B cell (primary cell): Measurements from ENCODE around the gene OVOL3. TPM values are rescaled to one million over a fixed set of nuclear protein-coding genes. Genes with fewer than 3 reads are reported as not detected.

ENCODE experiments used
- ATAC-seq: fragments of 200-7000 bp; cut with Tn5 transposase; one replicate; pipeline ENCODE4 v1.10.0; 2021; ENCODE audit warnings: low read depth, mild to moderate bottlenecking, moderate number of reproducible peaks, moderate library complexity
- CTCF ChIA-PET: fragments of 350-600 bp; sonication (Branson Sonifier 250); formaldehyde crosslinking; loops from one replicate; lab custom pipeline; 2021; ENCODE audit warnings: antibody characterized with exemption, inconsistent platforms; lab: Charles Lee
- POLR2A ChIA-PET: fragments of 350-600 bp; sonication (Branson Sonifier 250); formaldehyde crosslinking; loops from one replicate; lab custom pipeline; 2021; ENCODE audit warnings: antibody characterized with exemption; lab: Charles Lee
- DNase-seq: peaks from one replicate; pipeline ENCODE4 v3.0.0; 2013
- H2AFZ ChIP-seq: 2 replicates; pipeline ENCODE4 v1.6.1; 2012; ENCODE audit warnings: mild to moderate bottlenecking, low read depth, low read length; ENCODE audit not compliant: insufficient read depth, poor library complexity, severe bottlenecking
- H3K27ac ChIP-seq, 2 donors: 1 replicate in 1 of 2; 2 replicates in 1 of 2; pipeline ENCODE4 v1.5.1; 2012 to 2013; ENCODE audit warnings: low read length in 2 of 2, mild to moderate bottlenecking in 2 of 2, moderate library complexity in 1 of 2
- H3K27me3 ChIP-seq, 4 experiments: fragments of 200-600 bp in 1 of 4; sonication (generic) in 1 of 4; replicated peaks in 1 of 4; 1 replicate in 2 of 4; 2 replicates in 2 of 4; pipeline versions ENCODE4 v1.6.1 to v1.7.0; 2013 to 2016; ENCODE audit warnings: low read length in 3 of 4, mild to moderate bottlenecking in 2 of 4, mixed read lengths in 1 of 4, moderate library complexity in 1 of 4; ENCODE audit not compliant: insufficient read depth in 4 of 4, control insufficient read depth in 3 of 4; ENCODE audit errors: control extremely low read depth in 1 of 4
- H3K36me3 ChIP-seq, 2 experiments: replicated peaks in 1 of 2; 1 replicate in 1 of 2; 2 replicates in 1 of 2; pipeline versions ENCODE4 v1.6.1 to v1.7.1; 2013; ENCODE audit warnings: low read length in 1 of 2; ENCODE audit not compliant: insufficient read depth in 2 of 2, control insufficient read depth in 1 of 2; ENCODE audit errors: control extremely low read depth in 1 of 2, extremely low read depth in 1 of 2
- H3K4me1 ChIP-seq, 2 donors: fragments of 200-600 bp in 1 of 2; sonication (generic) in 1 of 2; 1 replicate in 1 of 2; 2 replicates in 1 of 2; pipeline versions ENCODE4 v1.5.1 to v1.6.1; 2013 to 2017; ENCODE audit warnings: low read length in 2 of 2; ENCODE audit not compliant: control insufficient read depth in 2 of 2, insufficient read depth in 2 of 2
- H3K4me2 ChIP-seq: replicated peaks from 2 replicates; pipeline ENCODE3; 2012; ENCODE audit warnings: mild to moderate bottlenecking, low read depth, low read length; ENCODE audit not compliant: poor library complexity, severe bottlenecking
- H3K4me3 ChIP-seq, 5 experiments: fragments of 200-600 bp in 1 of 5; sonication (generic) in 1 of 5; 1 replicate in 3 of 5; 2 replicates in 2 of 5; pipeline versions ENCODE4 v1.5.1 to v1.7.0; 2011 to 2016; ENCODE audit warnings: low read length in 4 of 5, mild to moderate bottlenecking in 4 of 5, low read depth in 2 of 5, control low read depth in 1 of 5, moderate library complexity in 1 of 5; ENCODE audit not compliant: insufficient read depth in 1 of 5; ENCODE audit errors: control extremely low read depth in 1 of 5, extremely low read depth in 1 of 5
- H3K79me2 ChIP-seq: fragments of 200-600 bp; sonication (generic); one replicate; pipeline ENCODE4 v1.6.0; 2016; ENCODE audit warnings: low read length; ENCODE audit not compliant: control insufficient read depth, insufficient read depth
- H3K9ac ChIP-seq: fragments of 200-600 bp; sonication (generic); 2 replicates; pipeline ENCODE4 v1.6.1; 2017; ENCODE audit warnings: mild to moderate bottlenecking, low read length, moderate library complexity
- H3K9me3 ChIP-seq, 3 donors: one replicate each; pipeline versions ENCODE4 v1.6.1 to v1.7.1; 2013; ENCODE audit warnings: low read length in 2 of 3; ENCODE audit not compliant: control insufficient read depth in 2 of 3, insufficient read depth in 1 of 3; ENCODE audit errors: control extremely low read depth in 1 of 3
- H4K20me1 ChIP-seq: 2 replicates; pipeline ENCODE4 v1.6.0; 2012; ENCODE audit warnings: mild to moderate bottlenecking, low read length; ENCODE audit not compliant: insufficient read depth, control insufficient read depth, poor library complexity, severe bottlenecking
- H3K27ac Mint-ChIP-seq: one replicate; pipeline ENCODE4 v1.8.0; 2021; ENCODE audit warnings: mixed read lengths
- H3K27me3 Mint-ChIP-seq: one replicate; pipeline ENCODE4 v1.8.0; 2021; ENCODE audit warnings: mixed read lengths
- H3K4me1 Mint-ChIP-seq: one replicate; pipeline ENCODE4 v1.8.0; 2021; ENCODE audit warnings: mixed read lengths
- H3K4me3 Mint-ChIP-seq: one replicate; pipeline ENCODE4 v1.8.0; 2021; ENCODE audit warnings: mixed read lengths
- H3K9me3 Mint-ChIP-seq: one replicate; pipeline ENCODE4 v1.8.0; 2022; ENCODE audit warnings: mixed read lengths; ENCODE audit not compliant: insufficient read depth
- EZH2 ChIP-seq: IDR thresholded peaks from 2 replicates; pipeline ENCODE4 v1.6.1; 2012; ENCODE audit warnings: borderline replicate concordance, low read depth, mild to moderate bottlenecking, moderate library complexity, low read length; ENCODE audit not compliant: insufficient read depth, poor library complexity, severe bottlenecking
- WGBS: methylation state at CpG from one replicate; pipeline ENCODE4 v1.1.5; 2013; ENCODE audit warnings: missing lambda C conversion rate; ENCODE audit not compliant: insufficient coverage; 5-methylcytosine and 5-hydroxymethylcytosine counted together
- intact Hi-C: fragments of 100-400 bp; cut with micrococcal nuclease; formaldehyde crosslinking; loops from one replicate; pipeline ENCODE4 v1.10.0; 2022
- polyA plus RNA-seq: library from polyadenylated mRNA; depleted of rRNA; stranded (reverse); fragments of >200 nt; gene quantifications from 2 replicates; pipeline ENCODE4 v1.2.3, GENCODE V29; 2012
- total RNA-seq, 2 donors: library from RNA; stranded (reverse); fragments of 120-200 nt in 1 of 2; gene quantifications; 1 replicate in 1 of 2; 2 replicates in 1 of 2; pipeline versions ENCODE4 v1.2.3 to v1.2.4, GENCODE V29; 2013 to 2022
- TF ChIP-seq, protein P1 (sequence below): fragments of 200-600 bp; IDR thresholded peaks from one replicate; pipeline ENCODE4 v1.8.0; 2022; ENCODE audit warnings: antibody characterized with exemption, mild to moderate bottlenecking

OVOL3 gene
- total and polyA plus RNA-seq, 2 donors (not counting 1 experiment from before 2014, with no cell fraction given) = not detected

DNA sequence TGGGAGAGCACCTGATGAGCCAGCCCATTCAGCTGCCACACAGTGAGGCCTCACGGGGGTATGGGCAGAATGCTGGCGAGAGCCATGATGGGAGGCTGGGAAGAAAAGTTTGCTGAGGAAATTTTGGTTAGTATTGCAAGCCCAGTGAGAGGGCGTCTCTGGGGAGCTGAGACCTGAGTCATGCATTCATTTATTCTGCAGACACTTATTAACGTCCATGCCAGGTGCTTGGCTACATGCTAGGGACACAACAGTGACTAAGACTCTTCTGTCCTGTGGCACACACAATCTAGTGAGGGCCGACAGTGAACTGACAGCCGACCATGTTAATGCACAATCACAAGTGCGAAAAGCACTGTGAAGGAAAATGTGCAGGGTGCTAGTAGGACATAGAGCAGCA lies 29.0 kb upstream of the OVOL3 start:
- ATAC-seq = no peak
- peaks cover 0 to 6% of the 10 kb centered on the region in 2 experiments for H3K36me3 ChIP-seq

DNA sequence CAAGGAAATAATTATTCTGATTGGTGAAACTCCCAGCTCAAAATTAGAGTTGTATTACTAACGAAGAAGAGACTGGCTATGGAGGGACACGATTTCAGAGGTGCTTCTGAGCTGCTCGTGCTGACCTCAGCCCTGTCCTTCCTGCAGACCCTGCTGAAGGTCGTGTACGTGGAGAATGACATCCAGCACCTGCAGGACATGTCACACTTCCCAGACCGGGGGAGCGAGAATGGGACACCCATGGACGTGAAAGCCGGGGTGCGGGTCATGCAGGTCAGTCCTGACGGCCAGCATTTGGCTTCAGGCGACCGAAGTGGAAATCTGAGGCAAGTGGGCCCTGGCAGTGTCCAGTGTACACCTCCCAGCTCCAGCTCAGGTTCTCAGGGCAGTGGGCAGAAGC lies 28.0 kb upstream of the OVOL3 start:
- Histone ChIP-seq H3K79me2 (no peaks in the 10 kb centered on the region), H3K4me3 (no peak overlapping the region), H3K9ac (no peak overlapping the region), H3K4me2 (no peak overlapping the region), H4K20me1 (no peaks in the 10 kb centered on the region), H2AFZ (no peak overlapping the region), H3K27ac (no peak overlapping the region), H3K27me3 (no peaks in the 10 kb centered on the region), H3K36me3 (peaks cover 0 to 6% of the 10 kb centered on the region in 2 experiments), H3K9me3 (no peaks in the 10 kb centered on the region), H3K4me1 (no peaks in the 10 kb centered on the region)
- ATAC-seq = no peak
- CTCF ChIA-PET = no interaction called here
- H3K9me3 Mint-ChIP-seq = no peaks in the 10 kb centered on the region
- no peaks in the 10 kb centered on the region for H3K4me1 Mint-ChIP-seq
- POLR2A ChIA-PET = no interaction called here
- H3K4me3 Mint-ChIP-seq = no peak overlapping the region
- TF ChIP-seq EZH2 = no peak
- no peak for DNase-seq
- intact Hi-C loops = no loop called here
- WGBS = 99% methylated on average over 13 of the region's 13 CpGs
- H3K27ac Mint-ChIP-seq = no peak overlapping the region
- no peaks in the 10 kb centered on the region for H3K27me3 Mint-ChIP-seq

More for the DNA sequence above, 29.0 kb upstream of the OVOL3 start:
- H3K9me3 ChIP-seq = no peaks in the 10 kb centered on the region
- Mint-ChIP-seq H3K27ac (no peak overlapping the region), H3K27me3 (no peaks in the 10 kb centered on the region), H3K9me3 (no peaks in the 10 kb centered on the region), H3K4me3 (no peak overlapping the region), H3K4me1 (no peaks in the 10 kb centered on the region)
- no peak overlapping the region for H3K27ac ChIP-seq
- H3K4me3 ChIP-seq = no peak overlapping the region
- H4K20me1 ChIP-seq = no peaks in the 10 kb centered on the region
- TF ChIP-seq EZH2 = no peak
- TF ChIP-seq, protein P1, sequence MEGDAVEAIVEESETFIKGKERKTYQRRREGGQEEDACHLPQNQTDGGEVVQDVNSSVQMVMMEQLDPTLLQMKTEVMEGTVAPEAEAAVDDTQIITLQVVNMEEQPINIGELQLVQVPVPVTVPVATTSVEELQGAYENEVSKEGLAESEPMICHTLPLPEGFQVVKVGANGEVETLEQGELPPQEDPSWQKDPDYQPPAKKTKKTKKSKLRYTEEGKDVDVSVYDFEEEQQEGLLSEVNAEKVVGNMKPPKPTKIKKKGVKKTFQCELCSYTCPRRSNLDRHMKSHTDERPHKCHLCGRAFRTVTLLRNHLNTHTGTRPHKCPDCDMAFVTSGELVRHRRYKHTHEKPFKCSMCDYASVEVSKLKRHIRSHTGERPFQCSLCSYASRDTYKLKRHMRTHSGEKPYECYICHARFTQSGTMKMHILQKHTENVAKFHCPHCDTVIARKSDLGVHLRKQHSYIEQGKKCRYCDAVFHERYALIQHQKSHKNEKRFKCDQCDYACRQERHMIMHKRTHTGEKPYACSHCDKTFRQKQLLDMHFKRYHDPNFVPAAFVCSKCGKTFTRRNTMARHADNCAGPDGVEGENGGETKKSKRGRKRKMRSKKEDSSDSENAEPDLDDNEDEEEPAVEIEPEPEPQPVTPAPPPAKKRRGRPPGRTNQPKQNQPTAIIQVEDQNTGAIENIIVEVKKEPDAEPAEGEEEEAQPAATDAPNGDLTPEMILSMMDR = no peak
- ChIA-PET CTCF (no interaction called here), POLR2A (no interaction called here)
- H3K9ac ChIP-seq = no peak overlapping the region
- no peak for DNase-seq
- H3K27me3 ChIP-seq = no peaks in the 10 kb centered on the region
- H3K79me2 ChIP-seq = no peaks in the 10 kb centered on the region
- no peak overlapping the region for H2AFZ ChIP-seq
- intact Hi-C loops = no loop called here
- no peaks in the 10 kb centered on the region for H3K4me1 ChIP-seq
- 98% methylated on average over 7 of the region's 7 CpGs for WGBS
- H3K4me2 ChIP-seq = no peak overlapping the region
